Measurements from ENCODE around the gene PAK1IP1.
"Not testable (repeated sequence)": the region's sequence is repeated elsewhere in the genome, so short reads cannot be mapped to it uniquely, and the experiment has no call there.

The PAK1IP1 gene

DNA sequence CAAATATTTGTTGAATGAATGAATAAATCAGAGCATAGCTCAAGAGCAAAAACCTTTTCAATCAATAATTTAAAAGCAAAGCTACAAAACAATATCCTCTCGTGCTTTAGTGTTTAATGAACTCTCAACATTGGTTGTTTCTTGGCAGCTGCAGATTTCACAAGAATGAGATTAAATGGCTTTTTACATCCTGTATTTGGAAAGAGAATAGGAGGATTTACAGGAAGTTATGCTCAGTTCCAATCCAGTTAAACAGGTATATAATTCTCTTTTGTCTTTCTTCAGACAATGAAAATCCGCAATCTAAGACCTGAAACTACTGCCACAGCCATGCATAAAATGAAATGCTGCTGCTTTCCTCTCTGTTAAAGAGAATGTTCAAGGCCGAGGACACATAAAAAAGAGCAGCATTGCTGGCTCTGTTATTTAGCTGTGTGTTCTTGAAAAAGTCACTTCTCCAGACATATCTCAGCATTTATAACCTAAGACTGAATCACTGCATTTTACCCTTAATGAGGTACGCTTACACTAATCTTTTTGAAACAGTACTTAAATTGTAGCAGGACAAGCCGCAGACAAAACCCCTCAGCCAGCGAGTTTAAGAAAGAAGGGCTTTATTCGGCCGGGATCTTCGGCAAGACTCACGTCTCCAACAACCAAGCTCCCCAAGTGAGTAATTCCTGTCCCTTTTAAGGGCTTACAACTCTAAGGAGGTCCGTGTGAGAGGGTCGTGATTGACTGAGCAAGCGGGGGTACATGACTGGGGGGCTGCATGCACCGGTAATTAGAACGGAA is 3.9 kb upstream of the PAK1IP1 start:
- FAIRE-seq (no peak), DNase-seq (ENCODE audit: insufficient read length, low spot score) (no peak)

DNA sequence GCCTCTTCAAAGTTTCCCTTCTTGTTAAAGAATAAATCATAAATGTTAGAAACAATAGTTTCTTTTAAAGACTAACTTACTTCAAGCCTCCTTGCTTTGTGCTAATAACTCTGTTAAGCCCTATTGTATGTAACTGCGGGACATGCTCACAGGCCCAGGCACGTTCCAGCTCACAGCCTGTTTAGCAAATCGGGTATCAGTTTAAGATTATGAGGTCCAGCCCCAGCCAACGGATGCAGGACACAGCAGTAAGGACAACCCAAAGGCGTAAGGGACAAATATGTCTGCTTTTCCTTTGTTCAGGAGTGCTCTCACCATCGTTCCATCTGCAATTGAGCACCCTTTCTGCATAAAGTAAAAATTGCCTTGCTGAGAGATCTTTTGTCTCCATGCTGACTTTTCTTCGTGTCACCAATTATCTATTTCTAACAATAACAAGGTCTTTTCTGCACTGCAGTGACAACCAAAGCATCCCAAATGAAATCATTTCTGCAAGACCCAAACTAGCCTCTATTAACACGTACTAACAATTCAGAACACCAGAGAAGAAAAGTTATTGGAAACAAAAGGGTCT is 1.7 kb upstream of the PAK1IP1 start:
- peak; percentile 21 for FAIRE-seq
- DNase-seq (ENCODE audit: insufficient read length, low spot score): no peak

DNA sequence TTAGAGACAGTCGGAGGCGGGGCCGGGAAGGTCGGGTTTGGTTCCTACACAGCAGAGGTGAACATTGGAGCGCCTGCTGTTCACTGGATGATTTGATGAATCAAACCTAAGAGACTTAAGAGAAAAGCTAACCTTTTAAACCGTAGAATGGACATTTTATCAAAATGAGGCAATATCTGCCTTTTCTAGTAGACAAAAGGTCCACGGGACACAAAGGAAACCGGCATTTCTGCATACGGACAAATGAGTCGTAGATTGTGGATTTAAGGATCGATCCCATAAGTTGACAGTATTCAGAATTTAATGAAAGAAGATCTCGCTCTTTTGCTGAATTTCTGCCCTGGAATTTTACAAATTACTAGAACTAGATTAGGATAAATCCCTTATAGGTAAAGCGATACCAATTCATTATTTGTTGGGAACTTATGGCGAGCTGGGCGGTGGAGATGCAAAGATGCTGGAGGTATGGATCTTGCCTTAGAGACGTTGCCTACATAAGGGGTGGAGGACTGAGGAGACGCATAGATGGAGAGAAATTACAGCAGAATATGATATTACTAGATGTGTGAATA is 400 bp downstream of the PAK1IP1 start:
- no peak for DNase-seq (ENCODE audit: insufficient read length, low spot score)
- no peak for FAIRE-seq

DNA sequence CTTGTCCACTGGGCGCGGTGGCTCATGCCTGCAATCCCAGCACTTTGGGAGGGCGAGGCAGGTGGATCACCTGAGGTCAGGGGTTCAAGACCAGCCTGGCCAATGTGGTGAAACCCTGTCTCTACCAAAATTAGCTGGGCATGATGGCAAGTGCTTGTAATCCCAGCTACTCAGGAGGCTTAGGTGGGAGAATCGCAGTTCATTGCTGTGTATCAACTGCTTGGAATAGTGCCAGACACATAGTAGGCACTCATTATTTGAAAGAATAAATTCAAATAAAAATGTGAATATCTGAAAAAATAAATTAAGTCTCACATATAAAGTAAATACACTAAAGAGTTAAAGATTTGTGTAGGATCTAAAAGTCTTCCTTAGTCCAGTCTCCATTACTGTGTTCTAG is 1.9 kb downstream of the PAK1IP1 start:
- FAIRE-seq (no peak), DNase-seq (ENCODE audit: insufficient read length, low spot score) (no peak)

DNA sequence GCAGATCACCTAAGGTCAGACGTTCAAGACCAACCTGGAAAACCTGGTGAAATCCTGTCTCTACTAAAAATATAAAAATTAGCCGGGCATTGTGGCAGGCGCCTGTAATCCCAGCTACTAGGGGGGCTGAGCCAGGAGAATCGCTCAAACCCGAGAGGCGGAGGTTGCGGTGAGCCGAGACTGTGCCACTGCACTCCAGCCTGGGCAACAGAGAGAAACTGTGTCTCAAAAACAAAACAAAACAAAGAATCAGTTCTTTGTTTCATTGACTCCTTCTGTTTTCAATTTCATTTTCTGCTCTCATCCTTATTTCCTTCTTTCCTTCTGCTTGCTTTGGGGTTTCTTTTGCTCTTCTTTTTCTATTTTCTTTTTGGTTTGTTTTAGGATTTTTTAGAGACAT is 19.2 kb downstream of the PAK1IP1 start:
- FAIRE-seq: peak; percentile 56
- no peak for DNase-seq (ENCODE audit: insufficient read length, low spot score)

DNA sequence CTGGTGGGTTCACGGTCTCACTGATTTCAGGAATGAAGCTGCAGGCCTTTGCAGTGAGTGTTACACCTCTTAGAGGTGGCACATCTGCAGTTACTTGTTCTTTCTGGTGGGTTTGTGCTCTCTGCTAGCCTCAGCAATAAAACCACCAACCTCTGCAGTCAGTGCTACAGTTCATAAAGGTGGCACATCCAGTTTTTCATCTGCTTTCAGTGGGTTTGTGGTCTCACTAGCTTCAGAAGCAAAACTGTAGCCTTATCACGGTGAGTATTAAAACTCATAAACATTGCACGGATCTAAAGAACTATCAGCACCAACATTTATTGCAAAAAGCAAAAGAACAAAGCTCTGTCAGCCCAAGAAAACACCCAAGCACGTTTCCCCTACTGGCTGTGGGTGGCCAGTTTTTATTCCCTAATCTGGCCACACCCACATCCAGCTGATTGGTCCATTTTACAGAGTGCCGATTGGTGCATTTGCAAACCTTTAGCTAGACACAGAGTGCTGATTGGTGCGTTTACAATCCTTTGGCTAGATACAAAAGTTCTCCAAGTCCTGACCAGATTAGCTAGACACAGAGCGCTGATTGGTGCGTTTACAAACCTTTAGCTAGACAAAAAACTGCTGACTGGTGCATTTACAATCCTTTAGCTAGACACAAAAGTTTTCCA is 24.7 kb downstream of the PAK1IP1 start:
- FAIRE-seq: no peak
- DNase-seq (ENCODE audit: insufficient read length, low spot score): no peak

DNA sequence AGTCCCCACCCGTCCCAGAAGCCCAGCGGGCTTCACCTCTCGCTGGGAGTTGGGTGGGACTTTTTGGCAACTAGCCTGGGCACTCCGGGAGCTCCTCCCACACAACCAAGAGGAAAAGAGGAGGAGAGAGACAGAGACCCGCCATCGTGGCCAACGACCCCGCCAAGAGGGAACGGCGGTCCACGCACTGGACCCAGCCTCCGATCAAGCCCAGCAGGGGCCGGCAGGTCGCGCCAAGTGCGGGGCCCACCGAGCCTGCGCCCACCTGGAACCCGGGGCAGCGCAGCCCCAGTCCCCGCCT is 25.1 kb downstream of the PAK1IP1 start:
- DNase-seq (ENCODE audit: insufficient read length, low spot score) (no peak), FAIRE-seq (no peak)

DNA sequence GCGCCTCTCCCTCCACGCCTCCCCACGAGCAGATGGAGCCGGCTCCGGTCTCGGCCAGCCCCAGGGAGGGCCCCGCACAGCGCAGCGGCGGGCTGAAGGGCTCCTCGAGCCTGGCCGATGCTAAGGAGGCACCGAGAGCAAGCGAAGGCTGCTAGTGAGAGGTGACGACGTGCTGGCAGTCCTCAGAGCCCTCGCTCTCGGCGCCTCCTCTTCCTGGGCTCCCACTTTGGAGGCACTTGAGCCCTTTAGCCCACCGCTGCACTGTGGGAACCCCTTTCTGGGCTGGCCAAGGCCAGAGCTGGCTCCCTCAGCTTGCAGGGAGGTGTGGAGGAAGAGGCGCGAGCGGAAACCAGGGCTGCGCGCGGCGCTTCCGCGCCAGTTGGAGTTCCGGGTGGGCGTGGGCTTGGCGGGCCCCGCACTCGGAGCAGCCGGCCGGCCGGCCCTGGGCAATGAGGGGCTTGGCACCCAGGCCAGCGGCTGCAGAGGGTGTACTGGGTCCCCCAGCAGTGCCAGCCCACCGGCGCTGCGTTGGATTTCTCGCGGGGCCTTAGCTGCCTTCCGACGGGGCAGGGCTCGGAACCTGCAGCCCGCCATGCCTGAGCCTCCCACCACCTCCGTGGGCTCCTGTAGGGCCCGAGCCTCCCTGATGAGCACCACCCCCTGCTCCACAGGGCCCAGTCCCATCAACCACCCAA is 25.6 kb downstream of the PAK1IP1 start:
- no peak for DNase-seq (ENCODE audit: insufficient read length, low spot score)
- no peak for FAIRE-seq

DNA sequence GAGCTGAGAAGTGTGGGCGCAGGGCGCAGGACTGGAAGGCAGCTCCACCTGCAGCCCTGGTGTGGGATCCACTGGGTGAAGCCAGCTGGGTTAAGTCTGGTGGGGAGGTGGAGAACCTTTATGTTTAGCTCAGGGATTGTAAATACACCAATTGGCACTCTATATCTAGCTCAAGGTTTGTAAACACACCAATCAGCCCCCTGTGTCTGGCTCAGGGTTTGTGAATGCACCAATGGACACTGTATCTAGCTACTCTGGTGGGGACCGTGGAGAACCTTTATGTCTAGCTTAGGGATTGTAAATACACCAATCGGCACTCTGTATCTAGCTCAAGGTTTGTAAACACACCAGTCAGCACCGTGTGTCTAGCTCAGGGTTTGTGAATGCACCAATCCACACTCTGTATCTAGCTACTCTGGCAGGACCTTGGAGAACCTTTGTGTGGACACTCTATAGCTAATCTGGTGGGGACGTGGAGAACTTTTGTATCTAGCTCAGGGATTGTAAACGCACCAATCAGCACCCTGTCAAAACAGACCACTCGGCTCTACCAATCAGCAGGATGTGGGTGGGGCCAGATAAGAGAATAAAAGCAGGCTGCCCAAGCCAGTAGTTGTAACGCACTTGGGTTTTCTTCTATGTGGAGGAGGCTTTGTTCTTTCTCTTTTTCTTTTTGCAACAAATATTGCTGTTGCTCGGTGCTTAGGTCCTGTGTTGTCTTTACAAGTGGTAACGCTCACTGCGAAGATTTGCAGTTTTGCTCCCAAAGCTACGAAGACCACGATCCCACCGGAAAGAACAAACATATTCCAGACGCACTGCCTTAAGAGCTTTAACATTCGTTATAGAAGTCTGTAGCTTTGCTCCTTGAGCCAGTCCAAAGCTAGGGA is 26.4 kb downstream of the PAK1IP1 start:
- not testable (repeated sequence) for FAIRE-seq; DNase-seq (ENCODE audit: insufficient read length, low spot score)

DNA sequence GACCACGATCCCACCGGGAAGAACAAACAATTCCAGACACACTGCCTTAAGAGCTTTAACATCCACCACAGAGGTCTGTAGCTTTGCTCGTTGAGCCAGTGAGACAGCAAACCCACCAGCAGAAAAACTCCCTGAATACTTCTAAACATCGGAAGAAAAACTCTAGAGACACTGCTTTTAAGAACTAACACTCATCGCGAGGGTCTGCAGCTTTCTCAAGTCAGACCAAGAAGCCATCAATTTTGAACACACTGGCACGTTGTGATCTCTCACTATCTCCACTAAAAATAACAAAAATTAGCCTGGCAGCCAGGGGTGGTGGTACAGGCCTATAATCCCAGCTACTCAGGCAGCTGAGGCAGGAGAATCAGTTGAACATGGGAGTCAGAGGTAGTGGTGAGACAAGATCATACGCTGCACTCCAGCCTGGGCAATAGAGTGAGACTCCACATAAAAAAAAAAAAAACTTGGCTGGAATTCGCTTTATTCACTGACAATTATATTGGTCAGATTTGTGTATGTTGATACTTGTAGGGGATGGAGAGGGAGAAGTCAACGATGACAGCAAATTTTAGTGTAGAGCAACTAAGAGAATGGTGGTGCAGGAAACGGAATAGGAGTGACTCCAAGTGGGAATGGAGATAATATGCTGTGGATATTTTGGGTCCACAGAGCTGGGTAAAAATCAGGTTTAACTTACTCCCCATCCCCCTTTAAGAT is 27.2 kb downstream of the PAK1IP1 start:
- no peak for FAIRE-seq
- no peak for DNase-seq (ENCODE audit: insufficient read length, low spot score)

DNA sequence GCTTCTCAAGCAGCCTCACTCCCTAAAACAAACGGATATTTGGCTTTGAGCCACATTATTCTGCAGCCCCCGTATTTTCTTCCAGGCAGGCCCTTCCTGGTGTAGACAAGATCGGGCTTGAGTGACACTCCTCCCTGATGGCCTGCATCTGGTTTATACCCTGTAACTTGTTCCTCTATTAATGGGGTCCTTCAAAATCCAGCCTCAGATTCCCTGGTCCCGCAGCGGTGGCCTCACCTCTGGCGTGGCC is 27.7 kb downstream of the PAK1IP1 start:
- no peak for FAIRE-seq

DNA sequence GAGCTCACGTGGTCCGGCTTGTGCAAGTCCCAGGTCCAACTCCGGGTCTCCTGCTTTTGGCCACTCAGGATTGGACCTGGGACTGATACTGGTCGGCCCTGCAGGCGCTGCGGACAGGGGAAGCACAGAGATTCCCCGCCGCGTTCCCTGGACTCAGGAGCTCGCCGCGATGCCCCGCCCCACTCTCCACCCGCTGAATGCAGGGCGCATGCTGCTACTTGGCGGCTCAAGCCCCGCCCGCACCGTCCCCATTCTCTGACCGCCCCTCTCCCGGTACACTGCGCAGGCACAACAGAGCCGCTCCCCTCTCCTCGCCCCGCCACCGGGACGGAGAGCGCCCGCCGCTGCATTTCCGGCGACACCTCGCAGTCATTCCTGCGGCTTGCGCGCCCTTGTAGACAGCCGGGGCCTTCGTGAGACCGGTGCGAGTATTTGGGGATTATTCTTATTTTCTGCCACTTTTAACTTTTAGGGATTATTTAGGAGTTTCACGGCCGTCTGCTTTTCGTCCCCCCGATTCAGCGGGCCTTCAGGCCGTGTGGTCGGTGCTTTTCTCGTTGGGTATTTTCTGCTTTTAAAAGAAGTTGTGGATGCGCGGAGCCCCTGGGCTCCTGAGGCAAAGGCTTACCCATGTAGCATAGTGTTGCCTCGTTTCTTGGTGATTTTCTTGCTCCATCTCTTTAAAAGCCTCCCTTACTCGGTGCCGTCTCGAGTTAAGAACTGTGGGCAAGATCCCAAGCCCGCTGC is 28.2 kb downstream of the PAK1IP1 start, which contains the start of gene TMEM14C:
TMEM14C (plus strand) TSS at position 251 of the 747 bp plus-strand sequence. CDS start 1,544 bp downstream, outside the sequence.
- DNase-seq (ENCODE audit: insufficient read length, low spot score): peak; percentile 91
- peak; percentile 70 for FAIRE-seq

More for the DNA sequence above, 27.7 kb downstream of the PAK1IP1 start:
- no peak for DNase-seq (ENCODE audit: insufficient read length, low spot score)

DNA sequence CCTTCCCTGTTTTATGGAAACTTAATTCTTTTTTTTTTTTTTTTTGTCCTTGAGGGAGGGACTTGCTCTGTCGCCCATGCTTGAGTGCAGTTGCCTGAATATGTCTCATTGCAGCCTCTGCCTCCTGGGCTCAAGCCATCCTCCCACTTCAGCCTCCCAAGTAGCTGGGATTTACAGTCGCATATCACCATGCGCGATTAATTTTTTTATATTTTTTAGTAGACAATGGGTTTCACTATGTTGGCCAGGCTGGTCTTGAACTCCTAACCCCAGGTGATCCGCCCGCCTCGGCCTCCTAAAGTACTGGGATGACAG is 28.8 kb downstream of the PAK1IP1 start:
- FAIRE-seq (no peak), DNase-seq (ENCODE audit: insufficient read length, low spot score) (no peak)

DNA sequence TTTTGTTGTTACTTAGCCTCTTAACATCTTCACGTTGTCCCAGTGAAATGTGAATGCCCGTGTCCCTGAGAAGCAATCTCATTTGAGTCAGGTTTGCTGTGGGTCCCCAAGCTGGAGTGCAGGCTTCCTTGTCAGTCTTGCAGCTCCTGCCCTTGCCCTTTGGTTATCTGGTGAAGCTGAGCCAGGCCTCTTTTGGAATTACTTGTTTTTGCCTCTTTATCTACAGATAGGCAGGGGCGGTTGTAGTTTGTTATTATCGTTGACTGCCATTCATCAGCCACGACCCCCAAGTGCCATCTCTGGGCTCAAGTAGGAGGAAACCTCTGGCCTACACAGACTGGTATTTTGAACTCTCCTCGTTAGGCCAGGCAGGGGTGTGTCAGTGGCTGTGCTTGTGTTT is 30.3 kb downstream of the PAK1IP1 start:
- DNase-seq (ENCODE audit: insufficient read length, low spot score) (no peak), FAIRE-seq (no peak)

DNA sequence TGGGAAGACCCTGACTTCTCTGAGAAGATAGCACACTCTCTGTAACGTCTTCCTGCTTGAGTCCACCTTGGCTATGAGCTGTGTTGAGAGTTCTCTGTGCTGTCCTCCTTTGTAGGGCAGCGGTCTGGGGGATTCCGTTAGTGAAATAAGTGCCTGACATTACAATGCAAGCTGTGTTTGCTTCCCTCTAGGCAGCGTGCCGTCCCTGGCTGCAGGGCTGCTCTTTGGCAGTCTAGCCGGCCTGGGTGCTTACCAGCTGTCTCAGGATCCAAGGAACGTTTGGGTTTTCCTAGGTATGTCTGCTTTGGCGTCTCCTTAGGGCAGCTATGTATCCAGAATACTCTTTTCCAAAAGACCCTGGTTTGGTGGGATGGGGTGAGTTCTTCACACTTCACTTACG is 30.9 kb downstream of the PAK1IP1 start:
- no peak for DNase-seq (ENCODE audit: insufficient read length, low spot score)
- FAIRE-seq: no peak

DNA sequence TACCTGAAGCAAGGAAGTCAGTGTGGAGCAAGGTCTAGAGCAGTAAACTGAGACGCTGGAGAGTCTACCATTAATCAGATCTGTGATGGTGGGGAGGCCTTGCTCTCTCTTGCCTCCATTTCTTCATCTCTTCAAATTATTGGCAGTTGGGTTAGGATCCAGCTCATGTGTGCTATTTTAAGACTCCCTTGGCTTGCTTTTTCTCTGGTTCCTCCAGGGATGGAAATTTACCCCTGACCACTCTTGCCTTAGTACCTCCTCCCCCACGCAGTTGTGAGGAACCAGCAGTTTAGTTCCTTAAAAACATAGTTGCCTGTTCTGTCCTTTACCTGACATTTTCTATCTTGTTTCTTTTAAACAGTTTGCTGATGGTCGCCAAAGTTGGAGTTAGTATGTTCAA is 35.5 kb downstream of the PAK1IP1 start:
- DNase-seq (ENCODE audit: insufficient read length, low spot score): no peak
- FAIRE-seq: no peak

DNA sequence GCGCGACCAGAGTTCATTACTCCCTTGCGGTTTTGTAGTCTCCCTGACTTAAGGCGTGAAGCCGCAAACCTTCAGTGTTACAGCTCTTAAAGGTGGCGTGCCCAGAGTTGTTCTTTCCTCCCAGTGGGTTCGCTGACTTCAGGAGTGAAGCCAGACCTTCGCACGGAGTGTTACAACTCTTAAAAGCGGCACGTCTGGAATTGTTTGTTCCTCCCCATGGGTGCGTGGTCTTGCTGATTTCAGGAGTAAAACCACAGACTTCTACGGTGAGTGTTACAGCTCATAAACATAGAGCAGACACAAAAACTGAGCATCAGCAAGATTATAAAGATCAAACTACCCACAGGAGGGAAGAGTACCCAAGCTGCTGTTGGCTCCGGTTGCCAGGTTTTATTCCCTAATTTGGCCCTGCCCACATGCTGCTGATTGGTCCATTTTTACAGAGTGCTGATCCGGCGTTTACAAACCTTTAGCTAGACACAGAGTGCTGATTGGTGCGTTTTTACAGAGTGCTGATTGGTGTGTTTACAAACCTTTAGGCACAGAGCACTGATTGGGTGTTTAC is 38.5 kb downstream of the PAK1IP1 start:
- DNase-seq (ENCODE audit: insufficient read length, low spot score) (no peak), FAIRE-seq (no peak)

DNA sequence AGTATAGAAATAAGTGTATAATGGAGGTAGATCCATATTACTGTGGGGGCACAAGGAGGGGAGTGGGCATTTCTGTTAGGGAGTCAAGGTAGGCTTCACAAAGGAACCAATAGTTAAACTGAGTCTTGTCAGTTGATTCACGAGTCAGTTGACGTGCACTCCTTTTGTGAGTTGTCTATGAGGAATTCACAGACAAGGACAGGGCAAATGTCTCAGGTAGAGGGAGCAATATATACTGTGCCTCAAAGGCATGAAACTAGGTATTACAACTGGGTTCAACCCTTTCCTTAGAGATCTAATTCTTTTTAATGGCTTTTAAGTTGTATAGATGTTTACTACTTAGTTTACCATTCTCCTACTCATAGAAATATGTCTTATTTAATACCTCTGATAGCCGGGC is 39.1 kb downstream of the PAK1IP1 start:
- no peak for DNase-seq (ENCODE audit: insufficient read length, low spot score)
- no peak for FAIRE-seq

DNA sequence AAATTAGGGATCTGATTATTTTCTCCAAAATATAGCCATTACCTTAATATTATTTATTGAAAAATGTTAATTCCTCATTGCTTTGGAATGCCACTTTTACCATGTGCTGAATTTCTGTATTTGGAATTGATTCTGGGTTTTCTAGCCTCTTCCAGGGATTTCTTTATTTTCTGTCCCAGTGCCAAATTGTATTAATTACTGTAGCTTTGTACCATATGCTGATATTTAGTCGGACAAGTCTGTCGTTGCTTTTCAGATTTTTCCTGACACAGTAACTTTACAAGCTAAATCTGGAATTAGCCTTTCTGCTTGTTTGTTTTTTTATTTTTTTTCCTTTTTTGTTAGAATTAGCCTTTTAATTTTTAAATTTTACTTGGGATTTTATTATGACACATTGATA is 42.0 kb downstream of the PAK1IP1 start:
- no peak for FAIRE-seq
- DNase-seq (ENCODE audit: insufficient read length, low spot score): no peak

All from GM19239 (cell line).